NOMO-1 treated with DMSO at 0.1 percent for 48 hours (cell line): Measurements from ENCODE around the gene NHP2.
A peak's percentile ranks its signal among the peaks of the same experiment; 100 is the strongest.

ENCODE experiments used
- DNase-seq: peaks from one replicate; lab custom pipeline; 2025; ENCODE audit not compliant: unreplicated experiment; lab: John Stamatoyannopoulos, UW

Gene NHP2

GRCh38 chr5:178176791-178177190 is 23.1 kb upstream of the NHP2 start:
- no peak for DNase-seq

- no peak for DNase-seq
These were observed 20.8 kb upstream of the NHP2 start for GRCh38 chr5:178174456-178174855.

- no peak for DNase-seq
These were observed 16.8 kb upstream of the NHP2 start for GRCh38 chr5:178170455-178170854.

GRCh38 chr5:178165581-178165980 is 11.9 kb upstream of the NHP2 start:
- DNase-seq, result no peak

GRCh38 chr5:178163772-178164735 is 10.4 kb upstream of the NHP2 start:
- peak; percentile 79 for DNase-seq

- no peak for DNase-seq
These were observed 8.8 kb upstream of the NHP2 start for GRCh38 chr5:178162481-178162880.

GRCh38 chr5:178160176-178160575 is 6.5 kb upstream of the NHP2 start:
- no peak for DNase-seq

GRCh38 chr5:178155065-178155464 is 1.4 kb upstream of the NHP2 start:
- DNase-seq, result no peak

- DNase-seq, result no peak
These were observed 917 bp downstream of the NHP2 start for GRCh38 chr5:178152491-178153444.

- DNase-seq, result no peak
These were observed 2.5 kb downstream of the NHP2 start for GRCh38 chr5:178150977-178151734.

GRCh38 chr5:178149199-178149932 is 4.3 kb downstream of the NHP2 start:
- DNase-seq, result no peak

- no peak for DNase-seq
These were observed 6.3 kb downstream of the NHP2 start for GRCh38 chr5:178147406-178147805.

GRCh38 chr5:178145965-178146820 is 7.5 kb downstream of the NHP2 start:
- DNase-seq, result peak; percentile 32

GRCh38 chr5:178143901-178144300 is 9.8 kb downstream of the NHP2 start:
- DNase-seq, result no peak

- no peak for DNase-seq
These were observed 10.4 kb downstream of the NHP2 start for GRCh38 chr5:178143246-178143645.

- no peak for DNase-seq
These were observed 11.0 kb downstream of the NHP2 start for GRCh38 chr5:178142642-178143041.

GRCh38 chr5:178141550-178141949 is 12.1 kb downstream of the NHP2 start:
- no peak for DNase-seq

- DNase-seq, result no peak
These were observed 15.7 kb downstream of the NHP2 start for GRCh38 chr5:178137991-178138390.

- no peak for DNase-seq
These were observed 16.7 kb downstream of the NHP2 start for GRCh38 chr5:178136990-178137389.
